ENCODE results near the gene GALNT9. TPM values are rescaled to one million over a fixed set of nuclear protein-coding genes. Genes with fewer than 3 reads are reported as not detected.

GALNT9 gene
- total and polyA plus RNA-seq, 12 donors, result 0.01 to 0.19 TPM; not detected in 10

DNA sequence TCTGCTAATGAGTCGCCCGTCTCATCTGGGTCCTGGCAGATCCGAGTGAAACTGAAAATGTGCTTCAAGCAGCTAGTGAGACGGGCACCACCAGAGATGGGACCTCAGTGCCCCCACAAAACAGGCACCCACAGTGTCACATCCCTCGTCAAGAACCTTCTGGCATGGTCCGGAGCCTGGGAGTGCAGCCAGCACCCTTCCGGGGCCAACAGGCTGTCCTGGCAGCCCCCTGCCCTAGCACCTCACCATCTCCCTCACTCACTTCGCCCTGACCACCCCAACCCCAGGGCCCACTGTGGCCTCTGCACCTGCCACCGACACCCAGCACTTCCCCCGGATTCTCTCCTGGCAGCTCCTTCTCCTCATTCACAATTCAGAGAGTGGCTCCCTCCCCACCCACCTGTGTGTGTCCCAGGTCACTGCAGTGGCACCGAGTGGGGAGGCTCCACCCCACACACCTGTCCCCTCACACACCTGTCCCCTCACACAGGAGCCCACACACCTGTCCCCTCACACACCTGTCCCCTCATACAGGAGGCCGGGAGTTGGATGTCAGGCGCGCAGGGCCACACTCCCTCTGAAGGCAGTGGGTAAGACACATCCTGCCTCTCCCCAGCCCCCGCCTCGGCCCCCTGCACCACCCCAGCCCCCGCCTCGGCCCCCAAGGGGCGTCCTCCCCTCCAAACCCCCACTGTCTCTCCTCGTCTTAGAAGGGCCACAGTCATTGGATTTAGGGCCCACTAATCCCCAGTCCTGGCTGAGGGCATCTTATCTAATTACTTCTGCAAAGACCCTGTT, 7.9 kb downstream of the GALNT9 start:
- H3K27me3 ChIP-seq, result peaks cover 0 to 90% (median 63%) of the 10 kb centered on the region in 7 donors
- no peaks in the 10 kb centered on the region for H3K36me3 ChIP-seq
- H3K4me1 ChIP-seq, result no peaks in the 10 kb centered on the region
- intact Hi-C loops (cut with DNase I), result no loop called here
- no peak overlapping the region for H3K4me3 ChIP-seq
- ATAC-seq, result no peak
- no peaks in the 10 kb centered on the region for H3K9me3 ChIP-seq
- 78 to 82% methylated on average over 20 of the region's 20 CpGs for WGBS, 2 donors
- no peak for DNase-seq
- TF ChIP-seq, protein P1, sequence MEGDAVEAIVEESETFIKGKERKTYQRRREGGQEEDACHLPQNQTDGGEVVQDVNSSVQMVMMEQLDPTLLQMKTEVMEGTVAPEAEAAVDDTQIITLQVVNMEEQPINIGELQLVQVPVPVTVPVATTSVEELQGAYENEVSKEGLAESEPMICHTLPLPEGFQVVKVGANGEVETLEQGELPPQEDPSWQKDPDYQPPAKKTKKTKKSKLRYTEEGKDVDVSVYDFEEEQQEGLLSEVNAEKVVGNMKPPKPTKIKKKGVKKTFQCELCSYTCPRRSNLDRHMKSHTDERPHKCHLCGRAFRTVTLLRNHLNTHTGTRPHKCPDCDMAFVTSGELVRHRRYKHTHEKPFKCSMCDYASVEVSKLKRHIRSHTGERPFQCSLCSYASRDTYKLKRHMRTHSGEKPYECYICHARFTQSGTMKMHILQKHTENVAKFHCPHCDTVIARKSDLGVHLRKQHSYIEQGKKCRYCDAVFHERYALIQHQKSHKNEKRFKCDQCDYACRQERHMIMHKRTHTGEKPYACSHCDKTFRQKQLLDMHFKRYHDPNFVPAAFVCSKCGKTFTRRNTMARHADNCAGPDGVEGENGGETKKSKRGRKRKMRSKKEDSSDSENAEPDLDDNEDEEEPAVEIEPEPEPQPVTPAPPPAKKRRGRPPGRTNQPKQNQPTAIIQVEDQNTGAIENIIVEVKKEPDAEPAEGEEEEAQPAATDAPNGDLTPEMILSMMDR (IDR thresholded peaks at IDR 0.05), result no peak
- H3K27ac ChIP-seq, result no peak overlapping the region

DNA sequence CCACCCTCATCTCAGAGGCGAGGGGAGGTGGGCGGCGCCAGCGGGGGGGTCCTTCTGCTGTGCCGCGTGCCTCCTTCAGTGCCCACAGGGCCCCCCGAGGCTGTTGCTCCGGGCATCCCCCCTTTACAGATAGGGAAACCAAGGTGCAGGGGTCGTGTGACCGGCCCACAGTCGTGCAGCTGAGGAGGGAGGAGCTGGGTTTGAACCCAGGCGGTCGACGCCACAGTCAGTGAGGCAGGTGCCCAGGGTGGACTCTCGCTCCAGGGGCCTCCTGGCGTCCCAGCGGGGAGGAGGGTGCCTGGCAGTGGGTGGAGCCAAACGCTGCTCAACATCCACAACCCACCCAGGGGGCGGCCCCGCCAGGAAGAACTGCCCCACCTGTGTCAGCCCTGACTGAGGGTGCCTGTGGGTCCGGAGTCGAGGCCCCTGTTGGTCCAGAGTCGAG, 8.6 kb downstream of the GALNT9 start:
- WGBS, 2 donors, result 82 to 84% methylated on average over 23 of the region's 23 CpGs
- intact Hi-C loops (cut with DNase I), result no loop called here
- peaks cover 0 to 92% (median 59%) of the 10 kb centered on the region in 7 donors for H3K27me3 ChIP-seq
- DNase-seq, result no peak
- TF ChIP-seq, protein P1 (IDR thresholded peaks at IDR 0.05), result no peak
- H3K9me3 ChIP-seq, result no peaks in the 10 kb centered on the region
- H3K27ac ChIP-seq, result no peak overlapping the region
- H3K4me1 ChIP-seq, result no peaks in the 10 kb centered on the region
- ATAC-seq, result no peak
- no peaks in the 10 kb centered on the region for H3K36me3 ChIP-seq
- no peak overlapping the region for H3K4me3 ChIP-seq

DNA sequence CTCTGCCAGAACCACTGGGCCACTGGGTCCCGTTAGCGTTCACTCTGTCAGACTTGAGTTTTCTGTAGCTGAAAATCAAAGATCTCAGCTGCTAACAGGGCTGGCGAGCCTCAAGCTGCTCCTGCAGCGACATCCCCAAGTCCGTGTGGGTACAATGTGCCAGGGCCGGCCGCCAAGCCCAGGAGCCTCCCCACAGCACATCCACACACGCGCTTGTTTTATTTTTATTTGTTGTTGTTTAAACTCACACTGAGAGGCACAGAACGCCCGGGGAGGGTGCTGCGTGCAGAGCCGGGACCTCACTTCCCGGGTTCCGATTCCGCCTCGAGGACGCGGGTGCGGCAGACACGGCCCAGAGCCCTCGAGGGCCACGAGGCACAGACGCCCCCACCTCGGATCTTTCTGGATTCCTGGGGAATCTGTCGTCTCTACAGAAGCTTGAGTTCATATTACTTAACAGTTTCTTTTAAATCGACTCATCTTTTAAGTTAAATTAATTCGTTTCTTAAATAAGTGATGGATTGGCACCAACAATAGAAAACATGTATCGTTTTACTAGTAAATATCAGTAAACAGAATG, 9.3 kb downstream of the GALNT9 start:
- ATAC-seq, result no peak
- no peak overlapping the region for H3K4me3 ChIP-seq
- H3K27ac ChIP-seq, result no peak overlapping the region
- WGBS, 2 donors, result 82 to 85% methylated on average over 29 of the region's 29 CpGs
- no peaks in the 10 kb centered on the region for H3K9me3 ChIP-seq
- no peaks in the 10 kb centered on the region for H3K4me1 ChIP-seq
- TF ChIP-seq, protein P1 (IDR thresholded peaks at IDR 0.05), result no peak
- H3K36me3 ChIP-seq, result no peaks in the 10 kb centered on the region
- no peak for DNase-seq
- intact Hi-C loops (cut with DNase I), result no loop called here
- H3K27me3 ChIP-seq, result peaks cover 0 to 88% (median 55%) of the 10 kb centered on the region in 7 donors

DNA sequence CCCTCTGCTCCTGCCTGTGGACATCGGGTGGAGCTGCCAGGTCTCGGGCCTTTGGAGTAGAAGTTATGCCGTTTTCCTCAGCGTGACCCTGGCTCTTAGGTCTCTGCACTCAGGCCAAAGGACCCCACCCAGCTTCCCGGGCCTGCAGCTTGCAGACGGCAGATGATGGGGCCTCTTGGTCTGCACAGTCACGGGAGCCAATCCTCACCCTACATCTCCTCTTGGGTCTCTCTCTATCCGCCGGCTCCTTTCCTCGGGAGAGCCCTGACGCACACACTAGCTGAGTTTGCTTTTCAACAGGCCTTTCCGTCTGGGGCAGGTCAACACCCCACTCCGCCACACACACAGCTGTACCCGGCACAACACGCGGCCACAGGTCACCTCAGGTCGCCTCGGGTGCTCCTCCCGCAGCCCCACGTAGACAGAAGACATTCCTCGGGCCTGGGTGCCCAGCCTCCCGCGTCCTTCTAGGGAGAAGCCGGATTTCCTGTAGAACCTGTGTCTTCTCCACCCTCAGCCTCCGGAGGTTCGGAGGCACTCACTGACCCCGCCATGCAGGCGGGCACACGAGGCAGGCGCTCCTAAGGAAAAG, 9.9 kb downstream of the GALNT9 start:
- Histone ChIP-seq H3K36me3 (no peaks in the 10 kb centered on the region), H3K4me1 (no peaks in the 10 kb centered on the region), H3K4me3 (no peak overlapping the region), H3K9me3 (no peaks in the 10 kb centered on the region), H3K27ac (no peak overlapping the region), H3K27me3 (peaks cover 0 to 85% (median 49%) of the 10 kb centered on the region in 7 donors)
- ATAC-seq (no peak), DNase-seq (no peak)
- TF ChIP-seq, protein P1 (IDR thresholded peaks at IDR 0.05), result no peak
- WGBS, 2 donors, result 66 to 67% methylated on average over 30 of the region's 30 CpGs
- intact Hi-C loops (cut with DNase I), result no loop called here

Data from heart right ventricle (tissue), 16 donors.